GM12874 (cell line): ENCODE measurements around the gene NUCKS1.

Experiments
- CTCF ChIP-seq: IDR thresholded peaks from 2 replicates; pipeline ENCODE4 v1.5.1; 2011; ENCODE audit warnings: low read depth, mild to moderate bottlenecking, control low read depth, low read length, moderate library complexity; ENCODE audit not compliant: insufficient read depth

The NUCKS1 gene

DNA sequence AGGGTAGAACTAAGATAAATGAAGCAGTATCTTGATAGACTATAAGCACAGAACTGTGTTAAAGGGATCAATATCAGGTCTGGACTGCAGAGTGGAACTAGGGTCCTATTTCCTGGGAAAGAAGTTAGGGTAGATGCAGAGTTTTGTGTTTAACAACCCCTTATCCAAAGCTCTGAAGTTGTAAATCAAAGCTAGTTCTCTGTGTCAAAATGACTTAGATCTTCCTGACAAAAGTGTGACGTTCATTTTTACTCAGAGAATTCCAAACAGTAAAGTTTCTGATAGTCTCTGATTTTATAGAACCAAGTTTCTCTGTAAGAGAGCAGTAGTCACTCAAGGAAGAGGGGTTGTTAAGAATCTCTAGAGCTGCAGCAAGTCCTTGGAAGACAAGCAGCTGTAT is 8.3 kb downstream of the NUCKS1 start:
- TF ChIP-seq CTCF = no peak

DNA sequence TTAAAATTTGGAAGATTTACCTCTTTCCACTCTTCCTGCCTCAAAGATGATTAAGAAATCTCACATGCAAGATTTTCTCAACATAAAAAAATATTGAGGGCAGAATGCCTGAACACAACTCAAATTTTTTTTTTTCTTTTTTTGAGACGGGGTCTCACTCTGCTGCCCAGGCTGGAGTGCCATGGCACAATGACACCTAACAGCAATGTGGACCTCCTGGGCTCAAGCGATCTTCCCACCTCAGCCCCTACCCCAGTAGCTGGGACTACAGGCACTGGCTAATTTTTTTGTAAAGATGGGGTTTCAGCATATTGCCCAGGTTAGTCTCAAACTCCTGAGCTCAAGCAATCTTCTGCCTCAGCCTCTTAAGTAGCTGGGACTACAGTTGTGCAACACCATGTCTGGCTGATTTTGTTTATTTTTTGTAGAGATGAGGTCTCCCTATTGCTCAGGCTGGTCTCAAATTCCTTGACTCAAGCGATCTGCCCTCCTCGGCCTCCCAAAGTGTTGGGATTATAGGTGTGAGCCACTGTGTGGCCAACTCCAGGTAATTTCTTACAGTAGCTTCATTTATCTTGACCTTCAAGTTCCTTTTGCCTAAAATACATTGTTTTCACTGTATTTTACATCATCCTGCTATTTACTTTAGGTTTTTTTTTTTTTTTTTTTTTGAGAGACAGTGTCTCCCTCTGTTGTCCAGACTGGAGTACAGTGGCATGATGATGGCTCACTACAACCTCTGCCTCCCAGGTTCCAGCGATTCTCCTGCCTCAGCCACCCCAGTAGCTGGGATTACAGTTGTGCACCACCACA is 10.4 kb downstream of the NUCKS1 start:
- TF ChIP-seq CTCF = no peak

GRCh38 chr1:205735218-205735617 is 14.8 kb downstream of the NUCKS1 start:
- TF ChIP-seq CTCF = no peak

- no peak for TF ChIP-seq CTCF
These were observed 16.4 kb downstream of the NUCKS1 start for GRCh38 chr1:205733438-205734175.

GRCh38 chr1:205729945-205730610 is 19.9 kb downstream of the NUCKS1 start:
- no peak for TF ChIP-seq CTCF

DNA sequence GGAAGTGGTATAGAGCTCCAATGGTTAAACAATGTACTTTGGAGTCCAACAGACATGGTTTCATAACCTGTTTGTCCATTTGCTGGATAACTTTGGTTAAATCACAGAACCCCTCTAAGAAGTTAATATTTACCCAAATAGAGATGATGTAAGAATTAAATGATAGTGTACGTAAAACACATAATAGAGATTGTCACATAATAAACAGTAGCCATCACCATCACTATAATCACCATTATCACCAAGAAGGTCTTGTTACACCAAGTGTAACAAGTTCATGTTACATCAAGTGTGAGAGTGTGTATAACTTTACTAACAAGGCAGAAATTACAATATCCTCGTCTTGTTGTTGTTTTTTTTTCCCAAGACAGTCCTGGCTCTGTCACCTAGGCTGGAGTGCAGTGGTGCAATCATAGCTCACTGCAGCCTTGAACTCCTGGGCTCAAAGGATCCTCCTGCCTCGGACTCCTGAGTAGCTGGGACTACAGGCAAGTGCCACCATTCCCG is 23.3 kb downstream of the NUCKS1 start:
- TF ChIP-seq CTCF = no peak

DNA sequence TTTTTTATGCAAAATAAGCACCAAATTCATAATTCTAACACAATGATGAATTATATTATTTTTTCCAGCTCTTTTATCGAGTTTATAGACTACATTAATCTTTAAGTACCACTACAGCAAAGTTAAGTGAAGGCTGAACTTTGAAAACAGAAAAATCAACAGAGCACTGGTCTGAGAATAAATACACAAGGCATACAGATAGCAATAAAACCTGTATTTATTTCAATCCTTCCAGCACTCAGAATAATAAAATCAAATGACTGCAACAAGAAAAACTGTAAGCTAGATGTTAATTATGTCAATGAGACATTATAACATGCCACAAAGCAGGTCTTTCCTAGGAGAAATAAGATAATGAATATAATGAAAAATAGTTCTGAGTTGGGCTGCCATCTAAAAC is 24.5 kb downstream of the NUCKS1 start:
- TF ChIP-seq CTCF = no peak
